ENCODE results near the gene CDYL2. TPM values are rescaled to one million over a fixed set of nuclear protein-coding genes. Genes with fewer than 3 reads are reported as not detected.

CDYL2 gene
- total RNA-seq, 1 experiment from 2014 or later = 2.5 TPM

DNA sequence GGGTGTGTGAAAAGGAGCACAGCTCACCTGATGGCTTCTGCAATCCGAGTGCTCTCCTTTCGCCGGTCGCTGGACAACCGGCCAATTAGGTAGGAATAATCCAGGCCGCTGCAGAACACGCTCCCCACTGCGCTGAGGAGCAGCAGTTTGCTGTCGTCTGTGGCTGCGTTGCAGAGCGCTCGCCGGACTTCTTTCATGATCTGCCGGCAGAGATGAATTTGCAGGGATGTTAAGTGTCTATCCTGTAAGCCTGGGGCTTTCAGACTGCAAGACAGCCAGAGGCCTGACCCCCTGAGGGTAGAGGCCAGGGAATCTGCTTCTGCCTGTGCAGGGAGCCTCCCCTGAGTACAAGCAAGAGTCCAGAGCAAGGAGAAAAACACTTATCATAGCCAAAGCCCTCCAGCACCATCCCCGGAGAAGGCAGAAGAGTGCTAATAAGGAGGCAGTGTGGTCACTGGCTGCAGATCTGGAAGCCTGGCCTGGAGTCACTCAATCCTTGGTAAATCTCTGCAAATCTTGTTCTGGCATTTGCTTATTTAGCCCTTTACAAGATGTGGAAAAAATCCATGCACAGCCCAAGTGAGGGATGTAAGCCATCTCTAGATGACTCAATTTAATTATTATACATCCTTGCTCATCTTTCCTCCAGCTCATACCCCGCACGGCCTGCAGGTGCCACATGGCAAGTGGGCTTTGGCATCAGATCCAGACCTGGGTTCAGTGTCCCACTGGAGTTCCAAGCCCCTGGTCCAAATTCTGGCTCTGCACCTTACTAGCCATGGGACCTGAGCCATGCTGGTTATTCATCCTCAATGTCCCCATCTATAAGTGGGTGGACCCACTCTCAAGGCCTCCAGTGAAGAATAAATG lies 183.4 kb downstream of the CDYL2 start:
- Histone ChIP-seq H3K4me3 (no peak overlapping the region), H3K36me3 (no peaks in the 10 kb centered on the region), H3K4me1 (replicated peaks) (no peaks in the 10 kb centered on the region), H3K27ac (no peak overlapping the region), H3K9me3 (replicated peaks) (no peaks in the 10 kb centered on the region), H3K27me3 (replicated peaks) (no peaks in the 10 kb centered on the region)
- no peak for DNase-seq (ENCODE audit: low read depth in 1 of 2, low spot score in 2 of 2)

DNA sequence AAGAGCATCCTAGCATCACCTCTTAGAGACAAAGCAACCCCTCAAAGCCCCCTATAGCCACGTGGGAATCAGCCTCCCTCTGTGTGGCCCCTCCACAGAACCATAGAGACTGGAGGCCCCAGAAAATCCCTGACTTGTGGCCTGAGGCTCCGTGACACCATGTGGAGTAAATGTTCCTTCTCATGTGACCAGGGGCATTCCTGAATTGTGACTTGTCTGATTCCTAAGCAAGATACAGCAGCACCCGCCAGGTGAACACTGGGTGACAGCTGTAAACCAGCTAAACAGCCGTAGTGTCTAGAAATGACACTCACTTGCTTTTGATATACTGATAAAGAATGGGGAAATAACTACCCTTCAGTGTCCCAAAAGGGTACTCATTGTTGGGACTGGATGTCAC lies 184.6 kb downstream of the CDYL2 start:
- Histone ChIP-seq H3K4me3 (no peak overlapping the region), H3K27ac (no peak overlapping the region), H3K36me3 (no peaks in the 10 kb centered on the region), H3K27me3 (replicated peaks) (no peaks in the 10 kb centered on the region), H3K9me3 (replicated peaks) (no peaks in the 10 kb centered on the region), H3K4me1 (replicated peaks) (no peaks in the 10 kb centered on the region)
- no peak for DNase-seq (ENCODE audit: low read depth in 1 of 2, low spot score in 2 of 2)

DNA sequence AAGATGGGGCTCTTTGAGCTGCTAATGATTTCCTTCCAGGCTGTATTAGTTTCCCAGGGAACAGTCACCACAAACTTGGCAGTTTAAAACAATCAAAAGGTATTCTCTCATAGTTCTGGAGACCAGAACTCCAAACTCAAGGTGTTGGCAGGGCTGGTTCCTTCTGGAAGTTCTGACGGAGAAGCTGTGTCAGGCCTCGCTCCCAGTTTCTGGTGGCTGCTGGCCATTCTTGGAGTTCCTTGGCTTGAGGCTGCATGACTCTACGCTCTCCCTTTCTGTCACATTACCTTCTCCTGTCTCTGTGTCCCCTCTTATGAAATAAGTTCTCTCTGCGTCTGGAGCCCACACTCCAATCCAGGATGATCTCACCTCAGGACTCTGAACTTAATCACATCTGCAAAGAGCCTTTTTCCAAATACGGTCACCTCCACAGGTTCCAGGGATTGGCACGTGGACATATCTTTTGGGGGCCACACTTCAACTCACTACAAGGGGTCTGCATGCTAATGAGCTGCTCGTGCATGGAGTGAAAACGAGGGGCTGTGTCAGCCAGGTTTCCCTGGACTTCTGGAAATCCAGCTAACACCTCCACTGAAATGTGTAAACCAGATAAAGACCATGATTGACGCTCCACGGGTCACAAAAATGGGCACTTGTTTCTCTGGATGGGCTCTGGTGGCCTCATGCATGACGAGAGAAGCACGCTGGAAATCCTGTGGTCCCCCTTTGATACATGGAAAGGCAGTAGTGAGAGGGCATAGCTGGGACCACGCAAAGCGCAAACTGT lies 185.3 kb downstream of the CDYL2 start:
- Histone ChIP-seq H3K27ac (no peak overlapping the region), H3K9me3 (replicated peaks) (no peaks in the 10 kb centered on the region), H3K36me3 (no peaks in the 10 kb centered on the region), H3K4me1 (replicated peaks) (no peaks in the 10 kb centered on the region), H3K4me3 (no peak overlapping the region), H3K27me3 (replicated peaks) (no peaks in the 10 kb centered on the region)
- no peak for DNase-seq (ENCODE audit: low read depth in 1 of 2, low spot score in 2 of 2)

DNA sequence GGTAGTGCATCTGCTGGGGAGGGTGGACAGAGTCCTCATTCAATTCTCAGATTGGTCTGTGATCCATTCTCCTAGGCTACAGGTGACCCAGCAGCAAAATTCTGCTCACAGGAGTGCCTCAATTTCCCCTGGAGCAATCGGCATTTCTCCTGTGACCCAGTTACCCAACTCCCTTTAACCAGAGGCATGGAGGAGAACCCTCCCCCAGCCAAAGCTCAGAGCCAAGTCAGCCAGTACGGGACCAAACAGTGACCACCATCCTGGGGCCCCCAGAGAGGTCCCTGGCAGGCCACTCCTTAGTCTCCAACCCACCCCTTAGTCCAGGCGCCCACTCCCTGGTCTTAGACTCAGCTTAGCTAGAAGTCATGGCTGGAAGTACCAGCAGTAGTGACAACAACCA lies 188.0 kb downstream of the CDYL2 start:
- Histone ChIP-seq H3K4me1 (replicated peaks) (no peaks in the 10 kb centered on the region), H3K27ac (no peak overlapping the region), H3K4me3 (no peak overlapping the region), H3K36me3 (no peaks in the 10 kb centered on the region), H3K9me3 (replicated peaks) (no peaks in the 10 kb centered on the region; the same call in 1 of the 2 replicates), H3K27me3 (replicated peaks) (no peaks in the 10 kb centered on the region)
- no peak for DNase-seq (ENCODE audit: low read depth in 1 of 2, low spot score in 2 of 2)

DNA sequence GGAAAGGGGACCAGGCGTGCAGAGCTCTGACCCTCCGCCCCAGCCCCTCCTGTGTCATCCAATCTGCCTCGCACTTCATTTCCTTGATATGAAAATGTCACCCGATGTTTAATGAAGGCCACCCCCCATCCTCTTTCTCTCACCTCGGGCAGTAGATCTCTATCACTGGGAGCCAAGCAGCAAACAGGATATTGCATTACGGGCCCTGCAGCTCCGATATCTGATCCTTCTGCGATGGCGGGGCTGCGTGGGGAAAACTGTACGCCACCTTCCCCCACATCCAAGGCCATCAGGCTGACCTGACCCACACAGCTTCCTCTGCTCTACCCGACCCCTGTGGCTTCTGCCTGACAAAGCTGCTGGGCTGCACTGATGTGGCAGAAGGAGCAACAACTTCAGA lies 188.7 kb downstream of the CDYL2 start:
- Histone ChIP-seq H3K36me3 (no peaks in the 10 kb centered on the region), H3K4me3 (no peak overlapping the region), H3K4me1 (replicated peaks) (no peaks in the 10 kb centered on the region), H3K9me3 (replicated peaks) (no peaks in the 10 kb centered on the region; the same call in 1 of the 2 replicates), H3K27ac (no peak overlapping the region), H3K27me3 (replicated peaks) (no peaks in the 10 kb centered on the region)
- no peak for DNase-seq (ENCODE audit: low read depth in 1 of 2, low spot score in 2 of 2)

DNA sequence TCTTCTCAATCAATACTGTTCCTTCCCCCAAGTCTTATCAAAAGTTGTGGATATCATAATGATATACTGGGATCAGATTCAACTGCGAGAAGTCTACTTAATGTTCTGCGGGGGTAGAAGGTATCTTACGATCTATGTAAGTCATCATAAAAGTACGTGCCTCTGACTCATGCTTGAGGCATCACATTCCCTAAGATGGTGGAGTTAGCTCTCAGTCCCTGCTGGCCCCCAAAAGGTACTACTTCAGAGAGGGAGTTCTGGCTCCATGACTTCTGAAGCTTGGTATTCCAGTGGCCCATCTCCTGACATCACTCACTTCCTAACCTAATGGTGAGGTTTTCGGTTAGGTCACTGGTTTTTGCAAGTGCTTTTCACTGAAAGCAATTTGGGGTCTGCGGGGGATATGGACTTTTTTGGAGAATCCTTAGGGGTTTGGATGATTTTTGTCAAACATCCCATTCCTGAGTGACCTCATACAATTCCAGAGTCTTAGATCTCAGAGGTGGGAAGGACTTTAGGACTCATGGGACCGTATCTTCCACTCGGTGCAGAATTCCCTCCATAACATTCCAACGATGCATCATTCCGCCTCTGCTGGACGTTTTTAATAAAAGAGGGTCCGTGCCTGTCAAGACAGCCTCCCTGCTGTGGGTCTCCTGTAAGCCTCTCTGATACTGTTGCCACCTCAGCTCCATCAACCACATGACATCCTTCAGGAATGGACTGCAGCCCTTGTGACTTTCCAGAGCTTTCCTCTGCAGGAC lies 189.3 kb downstream of the CDYL2 start:
- DNase-seq (ENCODE audit: low read depth in 1 of 2, low spot score in 2 of 2) = no peak
- H3K36me3 ChIP-seq = no peaks in the 10 kb centered on the region
- no peaks in the 10 kb centered on the region; the same call in 1 of the 2 replicates for H3K9me3 ChIP-seq (replicated peaks)
- no peaks in the 10 kb centered on the region for H3K27me3 ChIP-seq (replicated peaks)
- no peaks in the 10 kb centered on the region for H3K4me1 ChIP-seq (replicated peaks)
- no peak overlapping the region for H3K27ac ChIP-seq
- H3K4me3 ChIP-seq = no peak overlapping the region

DNA sequence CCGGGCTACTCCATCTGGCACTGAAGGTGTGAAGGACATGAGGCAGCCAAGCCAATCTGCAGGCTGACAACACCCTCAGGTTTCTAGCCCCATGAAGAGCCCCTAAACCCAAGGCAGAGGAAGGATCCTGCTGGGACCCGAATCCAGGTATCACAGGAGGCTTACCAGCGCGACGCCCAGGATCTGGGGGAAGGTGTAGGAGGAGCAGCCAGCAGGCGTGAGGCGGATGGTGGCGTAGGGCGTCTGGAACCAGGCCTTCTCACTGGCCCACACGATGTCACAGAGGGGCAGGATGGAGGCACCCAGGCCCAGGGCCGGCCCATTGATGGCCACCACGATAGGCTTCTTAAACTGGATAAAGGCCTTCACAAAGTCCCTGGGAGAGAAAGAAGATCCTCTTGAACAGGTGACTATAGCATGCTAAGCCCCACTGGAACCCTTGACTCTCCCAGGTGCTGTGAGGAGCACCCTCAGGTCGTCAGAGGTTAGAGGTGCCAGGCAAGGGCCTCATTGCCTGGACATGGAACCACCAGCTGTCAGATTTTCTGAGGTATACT lies 191.9 kb downstream of the CDYL2 start:
- H3K9me3 ChIP-seq (replicated peaks) = no peaks in the 10 kb centered on the region; the same call in 1 of the 2 replicates

DNA sequence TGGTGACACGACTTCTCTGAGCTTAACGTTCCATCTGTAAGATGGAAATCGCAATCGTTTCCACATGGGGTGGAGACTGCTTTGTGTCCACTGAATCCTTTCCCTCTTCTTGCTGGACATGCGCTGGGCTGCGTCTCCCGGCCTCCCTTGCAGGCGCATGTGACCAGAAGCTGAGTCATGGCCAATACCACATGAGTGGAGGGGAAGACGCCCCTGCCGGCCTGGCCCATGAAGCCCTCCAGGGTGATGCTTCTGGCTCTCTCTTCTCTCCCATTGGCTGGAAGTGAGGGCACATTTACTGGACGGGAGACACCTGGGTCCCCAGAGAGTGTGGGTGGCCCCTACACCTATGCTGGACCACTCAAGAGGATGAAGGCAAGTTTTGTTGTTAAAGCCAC lies 192.5 kb downstream of the CDYL2 start:
- Histone ChIP-seq H3K4me1 (replicated peaks) (no peaks in the 10 kb centered on the region), H3K9me3 (replicated peaks) (no peaks in the 10 kb centered on the region; the same call in 1 of the 2 replicates), H3K4me3 (no peak overlapping the region), H3K27me3 (replicated peaks) (no peaks in the 10 kb centered on the region), H3K36me3 (no peaks in the 10 kb centered on the region), H3K27ac (no peak overlapping the region)
- no peak for DNase-seq (ENCODE audit: low read depth in 1 of 2, low spot score in 2 of 2)

More for the DNA sequence above, 191.9 kb downstream of the CDYL2 start:
- no peaks in the 10 kb centered on the region for H3K4me1 ChIP-seq (replicated peaks)
- H3K36me3 ChIP-seq = no peaks in the 10 kb centered on the region
- no peak overlapping the region for H3K27ac ChIP-seq
- DNase-seq (ENCODE audit: low read depth in 1 of 2, low spot score in 2 of 2) = no peak
- H3K27me3 ChIP-seq (replicated peaks) = no peaks in the 10 kb centered on the region
- no peak overlapping the region for H3K4me3 ChIP-seq

DNA sequence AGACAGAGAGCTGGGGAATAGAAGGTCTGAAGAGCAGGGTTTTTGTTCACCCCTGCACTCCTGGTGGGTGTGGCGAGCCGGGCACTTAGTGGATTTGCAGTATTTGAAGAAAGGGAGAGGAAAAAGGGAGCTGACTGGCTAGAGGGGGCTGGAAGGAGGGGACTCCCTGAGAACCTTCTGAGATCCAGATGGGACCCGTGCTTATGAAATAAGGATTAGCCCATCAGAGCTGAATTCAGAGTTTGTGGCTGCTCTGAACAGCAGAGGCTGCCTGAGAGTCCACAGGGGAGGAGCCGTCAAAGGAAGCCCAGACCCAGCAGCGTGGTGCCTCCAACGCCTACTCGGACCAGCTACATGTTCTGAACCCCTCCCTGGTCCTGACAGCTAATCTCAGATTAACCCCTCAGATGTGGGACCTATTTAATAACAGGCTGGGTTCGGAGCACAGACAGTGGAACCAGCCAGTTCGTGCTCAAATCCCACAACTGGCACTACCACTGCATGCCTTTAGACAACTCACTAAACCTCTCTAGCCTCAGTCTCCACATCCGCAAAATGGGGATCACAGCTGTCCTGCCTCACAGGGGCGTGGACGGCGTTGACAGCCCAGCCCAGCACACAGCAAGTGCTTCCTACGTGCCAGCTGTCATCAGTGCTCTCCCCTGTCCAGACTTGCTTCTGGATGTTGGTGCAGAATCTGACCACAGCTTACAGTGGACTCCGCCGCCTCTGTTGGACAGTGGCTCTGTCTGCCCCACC lies 193.0 kb downstream of the CDYL2 start:
- Histone ChIP-seq H3K36me3 (no peaks in the 10 kb centered on the region), H3K4me3 (no peak overlapping the region), H3K4me1 (replicated peaks) (no peaks in the 10 kb centered on the region), H3K9me3 (replicated peaks) (no peaks in the 10 kb centered on the region; the same call in 1 of the 2 replicates), H3K27ac (no peak overlapping the region), H3K27me3 (replicated peaks) (no peaks in the 10 kb centered on the region)
- DNase-seq (ENCODE audit: low read depth in 1 of 2, low spot score in 2 of 2) = no peak

DNA sequence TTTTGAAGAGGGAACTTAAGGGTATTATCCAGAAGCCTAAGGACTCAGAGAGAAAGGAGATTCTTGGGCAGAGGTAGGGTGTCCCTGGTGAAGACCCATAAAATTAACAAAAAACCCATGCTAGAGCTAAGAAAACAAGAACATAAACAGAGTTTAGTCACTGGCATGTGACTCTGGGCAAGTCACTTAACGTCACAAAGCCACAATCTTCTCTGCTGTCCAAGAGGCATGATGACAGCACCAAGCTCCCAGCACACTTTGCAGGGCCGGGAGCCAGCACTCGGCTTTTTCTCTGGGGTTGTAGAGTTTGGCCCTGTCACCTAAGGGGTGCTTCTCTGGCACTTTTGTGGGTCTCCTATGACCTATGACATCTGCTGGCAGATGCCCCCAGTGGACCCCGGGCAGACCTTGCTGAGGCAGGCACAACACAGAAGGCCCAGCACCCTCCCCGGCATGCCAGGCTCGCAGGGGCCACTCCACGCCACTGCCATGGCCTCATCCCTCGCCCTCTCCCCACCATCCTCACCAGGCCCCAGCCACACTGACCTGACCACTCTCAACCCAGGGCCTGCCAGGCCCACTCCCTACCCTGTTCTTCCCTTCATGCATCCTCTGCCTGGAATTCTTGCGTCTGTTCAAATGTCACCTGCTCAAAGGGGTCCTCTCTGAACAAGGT lies 193.8 kb downstream of the CDYL2 start:
- DNase-seq (ENCODE audit: low read depth in 1 of 2, low spot score in 2 of 2) = no peak
- H3K27ac ChIP-seq = no peak overlapping the region
- no peak overlapping the region for H3K4me3 ChIP-seq
- no peaks in the 10 kb centered on the region for H3K4me1 ChIP-seq (replicated peaks)
- H3K36me3 ChIP-seq = no peaks in the 10 kb centered on the region
- no peaks in the 10 kb centered on the region for H3K27me3 ChIP-seq (replicated peaks)
- no peaks in the 10 kb centered on the region; the same call in 1 of the 2 replicates for H3K9me3 ChIP-seq (replicated peaks)

DNA sequence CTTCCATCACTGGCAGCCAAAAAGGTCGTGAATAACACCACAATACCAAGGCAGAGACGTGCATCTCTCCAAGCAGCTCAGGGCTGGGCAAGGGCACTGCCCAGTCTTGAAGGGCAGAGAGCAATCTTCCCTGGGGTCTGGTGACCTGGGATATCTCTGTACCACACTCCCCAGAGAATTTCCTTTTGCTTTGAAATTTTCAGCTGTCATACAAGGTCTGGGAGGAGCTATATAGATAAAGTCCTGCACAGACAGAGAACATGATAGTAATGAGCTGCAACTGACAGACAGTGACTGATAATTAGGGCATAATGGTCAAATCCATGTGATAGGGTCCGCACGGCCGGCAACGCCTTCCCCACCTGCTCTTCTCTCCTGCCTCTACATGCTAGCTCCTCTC lies 195.5 kb downstream of the CDYL2 start:
- no peak for DNase-seq (ENCODE audit: low read depth in 1 of 2, low spot score in 2 of 2)
- H3K36me3 ChIP-seq = no peaks in the 10 kb centered on the region
- H3K4me1 ChIP-seq (replicated peaks) = no peaks in the 10 kb centered on the region
- no peak overlapping the region for H3K27ac ChIP-seq
- H3K4me3 ChIP-seq = no peak overlapping the region
- H3K9me3 ChIP-seq (replicated peaks) = no peaks in the 10 kb centered on the region; the same call in 1 of the 2 replicates
- no peaks in the 10 kb centered on the region for H3K27me3 ChIP-seq (replicated peaks)

DNA sequence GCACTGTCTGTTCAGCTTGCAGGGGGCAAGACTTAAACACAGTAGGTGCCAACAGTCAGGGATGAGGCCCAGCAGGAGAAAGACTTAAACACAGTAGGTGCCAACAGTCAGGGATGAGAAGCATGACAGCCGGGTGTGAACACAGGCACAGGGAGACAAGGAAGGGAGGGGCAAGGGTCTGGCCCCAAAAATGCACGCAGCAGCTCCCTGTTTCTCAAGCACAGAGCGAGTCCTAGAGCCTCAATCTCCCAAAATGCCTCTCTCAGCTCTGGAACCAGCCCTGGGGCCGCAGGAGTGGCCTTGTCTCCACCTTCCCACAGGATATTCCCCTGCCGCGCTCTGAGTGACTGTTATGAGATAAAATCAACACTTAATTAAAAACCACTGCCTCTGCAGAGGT lies 197.2 kb downstream of the CDYL2 start:
- Histone ChIP-seq H3K4me3 (no peak overlapping the region), H3K4me1 (replicated peaks) (no peaks in the 10 kb centered on the region), H3K9me3 (replicated peaks) (no peaks in the 10 kb centered on the region; the same call in 1 of the 2 replicates), H3K27me3 (replicated peaks) (no peaks in the 10 kb centered on the region), H3K36me3 (no peaks in the 10 kb centered on the region), H3K27ac (no peak overlapping the region)
- DNase-seq (ENCODE audit: low read depth in 1 of 2, low spot score in 2 of 2) = no peak

Data from SJSA1 (cell line).